Chondrocyte (in vitro differentiated cells): ENCODE data around the gene HOXB7. TPM values are rescaled to one million over a fixed set of nuclear protein-coding genes. Genes with fewer than 3 reads are reported as not detected.

Experiments used
- DNase-seq: peaks from one replicate; pipeline ENCODE4 v3.0.0; 2021; ENCODE audit warnings: mixed read lengths, low spot score
- H3K27ac Mint-ChIP-seq: one replicate; pipeline ENCODE4 v1.8.0; 2021; ENCODE audit warnings: mild to moderate bottlenecking, moderate library complexity, mixed read lengths; ENCODE audit not compliant: unreplicated experiment
- H3K27me3 Mint-ChIP-seq: 2 replicates; pipeline ENCODE4 v1.8.0; 2021; ENCODE audit warnings: low read depth, mixed read lengths
- H3K36me3 Mint-ChIP-seq: 2 replicates; pipeline ENCODE4 v1.8.0; 2021; ENCODE audit warnings: low read depth, mixed read lengths
- H3K4me1 Mint-ChIP-seq: 2 replicates; pipeline ENCODE4 v1.8.0; 2021; ENCODE audit warnings: low read depth, mild to moderate bottlenecking, mixed read lengths
- H3K4me3 Mint-ChIP-seq: one replicate; pipeline ENCODE4 v1.8.0; 2021; ENCODE audit warnings: mild to moderate bottlenecking, moderate library complexity, mixed read lengths; ENCODE audit not compliant: unreplicated experiment
- H3K9me3 Mint-ChIP-seq: 2 replicates; pipeline ENCODE4 v1.8.0; 2021; ENCODE audit warnings: low read depth, mixed read lengths
- total RNA-seq: library from RNA; stranded (reverse); gene quantifications from 3 replicates; pipeline ENCODE4 v1.2.1, GENCODE V29; 2021
- TF ChIP-seq, protein P1 (sequence below): fragments of 200-600 bp; sonication (generic); IDR thresholded peaks from 2 replicates; pipeline ENCODE4 v1.5.0; 2021; ENCODE audit warnings: antibody characterized with exemption, mild to moderate bottlenecking, moderate library complexity

Gene HOXB7
- total RNA-seq, 1 donor from 2014 or later, result not detected

DNA sequence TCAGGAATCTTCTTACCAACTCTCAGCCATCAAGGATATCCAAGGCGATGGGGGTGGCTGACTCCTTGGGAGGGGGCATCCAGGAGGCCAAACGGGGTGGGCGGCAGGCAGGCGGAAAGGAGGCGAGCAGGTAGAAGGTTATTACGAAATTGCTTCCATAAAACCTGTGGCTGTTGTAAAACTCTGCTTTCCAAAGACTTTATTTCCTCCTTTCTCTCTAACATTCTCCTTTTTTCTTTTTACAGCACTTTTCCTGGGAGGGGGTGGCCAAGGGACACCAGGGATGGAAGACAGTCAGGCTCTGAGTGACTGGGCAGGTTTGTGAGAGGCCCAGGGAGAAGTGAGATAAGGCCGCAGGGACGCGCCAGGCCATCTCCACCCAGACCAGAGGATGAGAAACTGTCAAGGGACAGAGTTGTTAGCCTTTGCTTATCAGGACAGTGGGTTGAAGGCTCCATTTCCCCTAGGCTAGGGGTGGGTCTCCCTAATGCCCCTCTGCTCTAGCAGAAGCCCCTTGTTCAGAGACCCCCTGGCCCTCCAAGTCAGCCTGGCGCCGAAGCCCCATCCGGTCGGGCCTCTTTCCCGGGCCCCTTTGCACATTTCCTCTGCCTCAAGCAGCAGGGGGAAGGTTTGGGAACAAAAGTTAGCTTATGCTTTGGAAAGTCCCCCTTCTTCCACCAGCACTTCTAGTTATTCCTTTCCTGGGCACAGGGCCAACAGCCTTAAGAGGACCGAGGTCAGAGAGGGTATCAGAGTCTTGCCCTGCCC, 20.3 kb upstream of the HOXB7 start:
- Mint-ChIP-seq H3K36me3 (peaks cover 1% of the 10 kb centered on the region), H3K27me3 (peaks cover 89% of the 10 kb centered on the region), H3K4me3 (no peak overlapping the region), H3K4me1 (peaks cover 3% of the 10 kb centered on the region), H3K9me3 (no peaks in the 10 kb centered on the region), H3K27ac (no peak overlapping the region)
- TF ChIP-seq, protein P1, sequence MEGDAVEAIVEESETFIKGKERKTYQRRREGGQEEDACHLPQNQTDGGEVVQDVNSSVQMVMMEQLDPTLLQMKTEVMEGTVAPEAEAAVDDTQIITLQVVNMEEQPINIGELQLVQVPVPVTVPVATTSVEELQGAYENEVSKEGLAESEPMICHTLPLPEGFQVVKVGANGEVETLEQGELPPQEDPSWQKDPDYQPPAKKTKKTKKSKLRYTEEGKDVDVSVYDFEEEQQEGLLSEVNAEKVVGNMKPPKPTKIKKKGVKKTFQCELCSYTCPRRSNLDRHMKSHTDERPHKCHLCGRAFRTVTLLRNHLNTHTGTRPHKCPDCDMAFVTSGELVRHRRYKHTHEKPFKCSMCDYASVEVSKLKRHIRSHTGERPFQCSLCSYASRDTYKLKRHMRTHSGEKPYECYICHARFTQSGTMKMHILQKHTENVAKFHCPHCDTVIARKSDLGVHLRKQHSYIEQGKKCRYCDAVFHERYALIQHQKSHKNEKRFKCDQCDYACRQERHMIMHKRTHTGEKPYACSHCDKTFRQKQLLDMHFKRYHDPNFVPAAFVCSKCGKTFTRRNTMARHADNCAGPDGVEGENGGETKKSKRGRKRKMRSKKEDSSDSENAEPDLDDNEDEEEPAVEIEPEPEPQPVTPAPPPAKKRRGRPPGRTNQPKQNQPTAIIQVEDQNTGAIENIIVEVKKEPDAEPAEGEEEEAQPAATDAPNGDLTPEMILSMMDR, result no peak
- no peak for DNase-seq

GRCh38 chr17:48630009-48630924, 19.4 kb upstream of the HOXB7 start:
- Mint-ChIP-seq H3K27ac (no peak overlapping the region), H3K4me3 (no peak overlapping the region), H3K36me3 (peaks cover 1% of the 10 kb centered on the region), H3K9me3 (no peaks in the 10 kb centered on the region), H3K27me3 (peaks cover 84% of the 10 kb centered on the region), H3K4me1 (peaks cover 8% of the 10 kb centered on the region)
- no peak for DNase-seq
- TF ChIP-seq, protein P1, result no peak

DNA sequence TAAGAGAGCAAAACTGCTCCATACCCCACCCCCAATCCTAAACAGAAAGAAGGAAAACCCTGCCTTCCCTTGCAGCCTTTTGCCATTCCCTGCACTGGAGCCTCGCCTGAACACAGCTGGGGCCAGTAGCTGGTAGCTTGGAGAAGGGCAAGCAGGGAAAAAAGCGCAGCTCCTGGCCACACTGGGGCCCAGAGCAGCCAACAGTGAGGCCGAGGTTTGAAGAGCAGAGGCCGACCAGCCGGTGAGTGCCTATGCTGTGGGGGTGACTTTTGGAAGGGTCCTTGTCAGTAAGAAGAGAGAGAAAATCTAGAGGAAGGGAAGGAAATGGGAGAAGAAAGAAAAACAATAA, 18.6 kb upstream of the HOXB7 start:
- peaks cover 78% of the 10 kb centered on the region for H3K27me3 Mint-ChIP-seq
- no peaks in the 10 kb centered on the region for H3K9me3 Mint-ChIP-seq
- TF ChIP-seq, protein P1, result no peak
- no peak for DNase-seq
- H3K4me3 Mint-ChIP-seq, result no peak overlapping the region
- peaks cover 1% of the 10 kb centered on the region for H3K36me3 Mint-ChIP-seq
- peaks cover 8% of the 10 kb centered on the region for H3K4me1 Mint-ChIP-seq
- no peak overlapping the region for H3K27ac Mint-ChIP-seq

GRCh38 chr17:48628649-48629410, 18.0 kb upstream of the HOXB7 start:
- DNase-seq, result no peak
- TF ChIP-seq, protein P1, result no peak
- Mint-ChIP-seq H3K4me3 (no peak overlapping the region), H3K4me1 (peaks cover 8% of the 10 kb centered on the region), H3K9me3 (no peaks in the 10 kb centered on the region), H3K36me3 (peaks cover 1% of the 10 kb centered on the region), H3K27ac (no peak overlapping the region), H3K27me3 (peaks cover 79% of the 10 kb centered on the region)
